K562 (cell line): ENCODE data around the gene PLA2G4F. TPM values are rescaled to one million over a fixed set of nuclear protein-coding genes. Genes with fewer than 3 reads are reported as not detected.

Source experiments
- ATAC-seq: fragments of 200-7000 bp; cut with Tn5 transposase; 3 replicates; pipeline ENCODE4 v1.9.1; 2020; ENCODE audit warnings: moderate library complexity
- BruUV-seq: library from RNA; stranded (reverse); fragments of 400-500 nt; replicated peaks from 2 replicates; lab custom pipeline; 2021; lab: Mats Ljungman, UMichigan
- CTCF ChIA-PET: fragments of 300-600 bp; formaldehyde crosslinking; extraction: SDS; loops from one replicate; lab custom pipeline; 2021; ENCODE audit warnings: low intra/inter-chr PET ratio; lab: Yijun Ruan, JAX
- POLR2A ChIA-PET: fragments of 300-600, 350-650 bp; sonication (Branson Sonifier 250); formaldehyde crosslinking; extraction: SDS; loops from one replicate; lab custom pipeline; 2021; ENCODE audit warnings: antibody characterized with exemption, inconsistent platforms; lab: Yijun Ruan, JAX
- DNase-seq, 4 experiments: peaks; one replicate each; pipeline versions ENCODE4 v3.0.0 to v3.0.0-alpha.2; 2011 to 2018; ENCODE audit warnings: low spot score in 3 of 4, mixed read lengths in 3 of 4; ENCODE audit errors: extremely low read depth in 1 of 4
- FAIRE-seq: peaks from 2 replicates; lab custom pipeline; 2011; peaks lifted over from hg19 to GRCh38; lab: Jason Lieb, UNC
- H2AFZ ChIP-seq: 2 replicates; pipeline ENCODE4 v1.6.0; 2011; ENCODE audit warnings: low read depth, low read length, control low read depth, inconsistent platforms
- H3K27ac ChIP-seq: fragments of 200-600 bp; 3 replicates; pipeline ENCODE4 v1.8.0; 2011; ENCODE audit warnings: low read depth, mild to moderate bottlenecking, control low read depth, inconsistent platforms, low read length, moderate library complexity, mixed read lengths; ENCODE audit errors: extremely low read depth
- H3K27me3 ChIP-seq, 2 experiments: fragments of 300-600 bp in 1 of 2; 2 replicates in 1 of 2; 3 replicates in 1 of 2; pipeline versions ENCODE4 v1.6.0 to v1.8.0; 2011; ENCODE audit warnings: inconsistent platforms in 2 of 2, low read length in 2 of 2, mild to moderate bottlenecking in 1 of 2, mixed read lengths in 1 of 2, moderate library complexity in 1 of 2; ENCODE audit not compliant: control insufficient read depth in 2 of 2, insufficient read depth in 2 of 2
- H3K36me3 ChIP-seq: fragments of 300-600 bp; 3 replicates; pipeline ENCODE4 v1.8.0; 2011; ENCODE audit warnings: mild to moderate bottlenecking, low read length, inconsistent platforms; ENCODE audit not compliant: control insufficient read depth, insufficient read depth
- H3K4me1 ChIP-seq, 2 experiments: fragments of 200-600 bp in 1 of 2; replicated peaks in 1 of 2; 2 replicates in 1 of 2; 3 replicates in 1 of 2; pipeline versions ENCODE4 v1.5.1 to v1.8.0; 2011; ENCODE audit warnings: inconsistent platforms in 2 of 2, low read length in 2 of 2, mild to moderate bottlenecking in 1 of 2, mixed read lengths in 1 of 2, moderate library complexity in 1 of 2; ENCODE audit not compliant: control insufficient read depth in 2 of 2, insufficient read depth in 2 of 2
- H3K4me2 ChIP-seq: 2 replicates; pipeline ENCODE4 v1.6.1; 2011; ENCODE audit warnings: low read length, control low read depth, inconsistent platforms, mixed read lengths; ENCODE audit not compliant: insufficient read depth
- H3K4me3 ChIP-seq: fragments of 200-600 bp; sonication (generic), shearing (Covaris generic); 2 replicates; pipeline ENCODE4 v1.5.1; 2016; ENCODE audit warnings: control low read depth, inconsistent platforms
- H3K79me2 ChIP-seq: fragments of 200-600 bp; 3 replicates; pipeline ENCODE4 v1.8.0; 2011; ENCODE audit warnings: low read length, inconsistent platforms; ENCODE audit not compliant: control insufficient read depth, insufficient read depth
- H3K9ac ChIP-seq, 2 experiments: 2 replicates each; pipeline versions ENCODE4 v1.6.0 to v1.6.1; 2011; ENCODE audit warnings: low read depth in 2 of 2, low read length in 2 of 2, control low read depth in 1 of 2, inconsistent platforms in 1 of 2, mild to moderate bottlenecking in 1 of 2, mixed read lengths in 1 of 2; ENCODE audit not compliant: insufficient read depth in 1 of 2
- H3K9me1 ChIP-seq: one replicate; pipeline ENCODE4 v1.6.0; 2011; ENCODE audit warnings: inconsistent platforms, mild to moderate bottlenecking, low read length, moderate library complexity; ENCODE audit not compliant: control insufficient read depth, insufficient read depth
- H3K9me3 ChIP-seq: replicated peaks from 2 replicates; pipeline ENCODE4 v1.5.1; 2011; ENCODE audit warnings: low read depth, low read length, inconsistent platforms; ENCODE audit not compliant: control insufficient read depth, insufficient read depth
- H4K20me1 ChIP-seq: replicated peaks from 2 replicates; pipeline ENCODE4 v1.6.1; 2011; ENCODE audit warnings: low read length, inconsistent platforms, mixed read lengths; ENCODE audit not compliant: control insufficient read depth, insufficient read depth
- EZH2 ChIP-seq: IDR thresholded peaks from 2 replicates; pipeline ENCODE4 v1.6.1; 2012; ENCODE audit warnings: low read depth, mild to moderate bottlenecking, inconsistent platforms, low read length, borderline replicate concordance
- HNRNPK ChIP-seq: fragments of 200-400 bp; formaldehyde crosslinking; IDR thresholded peaks from one replicate; pipeline ENCODE4 v1.6.1; 2018; ENCODE audit warnings: mild to moderate bottlenecking, low read depth, low read length; ENCODE audit not compliant: poor library complexity, severe bottlenecking
- KDM4B ChIP-seq, 2 experiments: fragments of 450-650 bp in 1 of 2; sonication (generic) in 1 of 2; IDR thresholded peaks; 2 replicates each; pipeline ENCODE4 v1.6.1; 2016 to 2017; ENCODE audit warnings: borderline replicate concordance in 2 of 2, antibody characterized with exemption in 1 of 2, low read depth in 1 of 2, mild to moderate bottlenecking in 1 of 2
- NFATC3 ChIP-seq: fragments of 450-650 bp; IDR thresholded peaks from 2 replicates; pipeline ENCODE4 v1.6.1; 2017; ENCODE audit warnings: mild to moderate bottlenecking
- NR2F6 ChIP-seq: fragments of 450-650 bp; formaldehyde crosslinking; IDR thresholded peaks from 2 replicates; pipeline ENCODE4 v1.4.0; 2020; ENCODE audit warnings: mild to moderate bottlenecking
- POLR2AphosphoS5 ChIP-seq: IDR thresholded peaks from 2 replicates; pipeline ENCODE4 v1.6.1; 2011; ENCODE audit warnings: mild to moderate bottlenecking, low read depth, low read length, moderate library complexity; ENCODE audit not compliant: control insufficient read depth, insufficient read depth
- PTBP1 ChIP-seq: fragments of 200-400 bp; formaldehyde crosslinking; IDR thresholded peaks from 2 replicates; pipeline ENCODE4 v1.6.1; 2017; ENCODE audit warnings: low read depth, low read length
- SMAD4 ChIP-seq: fragments of 250-450 bp; sonication (Bioruptor Pico); conservative IDR thresholded peaks from 2 replicates; pipeline ENCODE4 v1.8.0; 2021; ENCODE audit warnings: inconsistent platforms, mild to moderate bottlenecking, moderate library complexity
- SP1 ChIP-seq: sonication (generic); formaldehyde crosslinking; IDR thresholded peaks from 2 replicates; pipeline ENCODE4 v1.8.1; 2022; ENCODE audit warnings: mild to moderate bottlenecking, missing genetic modification reagents
- THRB ChIP-seq: fragments of 450-650 bp; formaldehyde crosslinking; conservative IDR thresholded peaks from 2 replicates; pipeline ENCODE4 v1.4.0; 2022; ENCODE audit warnings: mild to moderate bottlenecking, missing genetic modification characterization
- ZNF263 ChIP-seq: sonication (generic); formaldehyde crosslinking; IDR thresholded peaks from 2 replicates; pipeline ENCODE4 v1.8.0; 2022; ENCODE audit warnings: mild to moderate bottlenecking, missing genetic modification reagents, borderline replicate concordance
- ZNF507 ChIP-seq: conservative IDR thresholded peaks from 2 replicates; pipeline ENCODE4 v1.6.1; 2017; ENCODE audit warnings: missing genetic modification characterization, missing compliant biosample characterization
- WGBS: fragments of 100-300 bp; shearing (Covaris generic); methylation state at CpG from one replicate; pipeline ENCODE4 v1.1.6; 2016; ENCODE audit warnings: low coverage, mixed read lengths; ENCODE audit not compliant: insufficient coverage; ENCODE audit errors: missing lambda C conversion rate; 5-methylcytosine and 5-hydroxymethylcytosine counted together
- in situ Hi-C: fragments of 300-500 bp; cut with MboI; formaldehyde crosslinking; loops from 4 replicates; pipeline ENCODE4 v1.15.0; 2018; ENCODE audit warnings: inconsistent platforms, mixed read lengths
- intact Hi-C: fragments of 100-400 bp; cut with micrococcal nuclease; formaldehyde crosslinking; loops from 2 replicates; pipeline ENCODE4 v1.14.2; 2022
- polyA plus RNA-seq, 8 experiments: library from polyadenylated mRNA; depleted of rRNA in 4 of 8; stranded (reverse) in 5 of 8; unstranded in 3 of 8; fragments of >200 nt; fragmentation: Nextera tagmentation in 2 of 8; fragmentation: Illumina TruSeq in 1 of 8; extraction: Ambion mirVana in 2 of 8; extraction: Trizol in 1 of 8; gene quantifications; 2 replicates each; pipeline versions ENCODE4 v1.2.1 to v1.2.3, GENCODE V29; 2011 to 2014; ENCODE audit warnings: inconsistent platforms in 1 of 8, missing spikeins in 1 of 8
- total RNA-seq, 7 experiments: library from RNA; depleted of rRNA in 6 of 7; stranded (reverse); fragments of >200 nt in 6 of 7; fragmentation: Illumina TruSeq in 2 of 7; extraction: Trizol in 2 of 7; gene quantifications; 2 replicates each; pipeline versions ENCODE4 v1.2.1 to v1.2.3, GENCODE V29; 2011 to 2021; ENCODE audit warnings: low replicate concordance in 1 of 7

Gene PLA2G4F
- total and polyA plus RNA-seq, 9 of the 15 experiments (the other 6 are each of a cell fraction or from before 2014, with no cell fraction given), result 0.02 TPM; not detected in 8

DNA sequence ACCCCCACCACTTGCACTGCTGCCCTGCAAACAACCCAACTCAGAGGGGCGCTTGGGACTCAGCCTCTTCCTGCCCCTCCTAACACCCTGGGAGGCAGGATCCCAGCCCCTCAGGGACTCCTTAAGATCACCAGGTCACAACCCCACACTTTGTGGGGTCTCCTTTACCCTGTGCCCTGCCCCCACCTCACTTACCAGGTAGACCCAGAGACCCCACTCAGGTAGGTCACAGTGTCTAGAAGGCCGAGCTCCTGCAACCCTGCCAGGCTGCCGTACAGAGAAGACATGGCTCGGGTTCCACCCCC, 9.1 kb downstream of the PLA2G4F start:
- DNase-seq, result no peak
- H3K27ac ChIP-seq, result no peak overlapping the region
- H3K9me1 ChIP-seq, result no peaks in the 10 kb centered on the region
- peaks cover 0 to 19% of the 10 kb centered on the region in 2 experiments; a peak in 3 of 5 replicates for H3K4me1 ChIP-seq
- intact Hi-C loops, result no loop called here
- WGBS, result 31% methylated on average over 4 of the region's 4 CpGs
- H3K4me2 ChIP-seq, result no peak overlapping the region
- H3K36me3 ChIP-seq, result no peaks in the 10 kb centered on the region
- H3K4me3 ChIP-seq, result no peak overlapping the region
- no peaks in the 10 kb centered on the region for H3K9me3 ChIP-seq
- in situ Hi-C loops, result loop anchor here (10.0 kb wide), 1 partner anchor 237 kb away; no protein-coding TSS in a partner anchor
- no TSS peak for BruUV-seq
- ATAC-seq, result no peak
- POLR2A ChIA-PET, result no interaction called here
- H3K79me2 ChIP-seq, result no peaks in the 10 kb centered on the region
- no peak overlapping the region for H2AFZ ChIP-seq
- H3K27me3 ChIP-seq, result peaks cover 24 to 66% of the 10 kb centered on the region in 2 experiments; a peak in 4 of 5 replicates
- H4K20me1 ChIP-seq, result 0 out of 2 replicates have a peak, but pooled peaks cover 9% of the 10 kb centered on the region
- no peak for TF ChIP-seq ZNF263 (CRISPR knock-in tag)
- no peak for TF ChIP-seq EZH2
- no peak for TF ChIP-seq NR2F6 (CRISPR knock-in tag)
- no peak for TF ChIP-seq KDM4B (IDR thresholded peaks at IDR 0.05; ENCODE audit: borderline replicate concordance in 2 of 2, low read depth in 1 of 2)
- no peak for TF ChIP-seq SP1 (CRISPR knock-in tag)
- no peak for TF ChIP-seq ZNF507 (tag)
- no peak for TF ChIP-seq THRB (CRISPR knock-in tag)
- TF ChIP-seq SMAD4 (CRISPR knock-in tag), result no peak
- TF ChIP-seq POLR2AphosphoS5, result no peak
- TF ChIP-seq PTBP1, result no peak
- no peak for TF ChIP-seq NFATC3
- TF ChIP-seq HNRNPK, result no peak
- TF ChIP-seq, all 486 proteins: peak for 0
- H3K9ac ChIP-seq, result no peak overlapping the region
- CTCF ChIA-PET, result no interaction called here
- FAIRE-seq, result no peak
